SK-N-SH (cell line): ENCODE measurements around the gene PSME4. TPM values are rescaled to one million over a fixed set of nuclear protein-coding genes. Genes with fewer than 3 reads are reported as not detected.
"Not testable (repeated sequence)": the region's sequence is repeated elsewhere in the genome, so short reads cannot be mapped to it uniquely, and the experiment has no call there.

Source experiments
- CTCF ChIA-PET: fragments of 300-600, 350-600 bp; formaldehyde crosslinking; extraction: SDS; loops from one replicate; lab custom pipeline; 2021; lab: Yijun Ruan, JAX
- POLR2A ChIA-PET: fragments of 350-600 bp; sonication (Branson Sonifier 250); formaldehyde crosslinking; extraction: SDS; loops from one replicate; lab custom pipeline; 2020; ENCODE audit warnings: antibody characterized with exemption, inconsistent platforms; lab: Yijun Ruan, JAX
- DNase-seq: peaks from one replicate; pipeline ENCODE4 v3.0.0; 2012
- H2AFZ ChIP-seq: fragments of 200-600 bp; sonication (generic); 2 replicates; pipeline ENCODE4 v1.8.1; 2016; ENCODE audit warnings: antibody characterized with exemption, mild to moderate bottlenecking, low read depth
- H3F3A ChIP-seq: fragments of 200-600 bp; sonication (generic); replicated peaks from 2 replicates; pipeline ENCODE3; 2016; ENCODE audit warnings: antibody characterized with exemption, mild to moderate bottlenecking; ENCODE audit not compliant: insufficient read depth
- H3K27ac ChIP-seq, 2 experiments: fragments of 200-500 bp in 1 of 2; fragments of 200-600 bp in 1 of 2; sonication (Bioruptor generic) in 1 of 2; sonication (generic), shearing (Covaris generic) in 1 of 2; 2 replicates each; pipeline versions ENCODE4 v1.5.1 to v1.6.1; 2014 to 2016; ENCODE audit warnings: low read depth in 2 of 2, inconsistent platforms in 1 of 2, low read length in 1 of 2, mild to moderate bottlenecking in 1 of 2, mixed read lengths in 1 of 2
- H3K27me3 ChIP-seq: fragments of 200-600 bp; sonication (generic), shearing (Covaris generic); 2 replicates; pipeline ENCODE4 v1.6.1; 2016; ENCODE audit warnings: mixed run types; ENCODE audit not compliant: insufficient read depth
- H3K36me3 ChIP-seq, 2 experiments: fragments of 200-500 bp in 1 of 2; fragments of 200-600 bp in 1 of 2; sonication (Bioruptor generic) in 1 of 2; sonication (generic) in 1 of 2; replicated peaks in 1 of 2; 2 replicates each; pipeline versions ENCODE3 to v1.5.1; 2014 to 2016; ENCODE audit warnings: low read length in 1 of 2, mild to moderate bottlenecking in 1 of 2; ENCODE audit not compliant: insufficient read depth in 2 of 2, control insufficient read depth in 1 of 2
- H3K4me1 ChIP-seq, 2 experiments: fragments of 200-500 bp in 1 of 2; fragments of 200-600 bp in 1 of 2; sonication (Bioruptor generic) in 1 of 2; sonication (generic), shearing (Covaris generic) in 1 of 2; 2 replicates each; pipeline versions ENCODE4 v1.5.1 to v1.6.1; 2014 to 2016; ENCODE audit warnings: low read depth in 1 of 2, low read length in 1 of 2, mixed run types in 1 of 2; ENCODE audit not compliant: insufficient read depth in 2 of 2, control insufficient read depth in 1 of 2
- H3K4me2 ChIP-seq: fragments of 200-600 bp; sonication (generic), shearing (Covaris generic); 2 replicates; pipeline ENCODE4 v1.6.1; 2017; ENCODE audit warnings: mixed run types
- H3K4me3 ChIP-seq, 2 experiments: fragments of 200-500 bp in 1 of 2; fragments of 200-600 bp in 1 of 2; sonication (Bioruptor generic) in 1 of 2; sonication (generic), shearing (Covaris generic) in 1 of 2; 2 replicates each; pipeline versions ENCODE4 v1.5.1 to v1.8.1; 2014 to 2016; ENCODE audit warnings: low read depth in 2 of 2, inconsistent platforms in 1 of 2, low read length in 1 of 2, mild to moderate bottlenecking in 1 of 2, mixed read lengths in 1 of 2, moderate library complexity in 1 of 2
- H3K79me2 ChIP-seq: fragments of 200-600 bp; sonication (generic); 2 replicates; pipeline ENCODE4 v1.8.1; 2017; ENCODE audit warnings: mild to moderate bottlenecking; ENCODE audit not compliant: insufficient read depth
- H3K9ac ChIP-seq: fragments of 200-600 bp; sonication (generic); 2 replicates; pipeline ENCODE4 v1.6.1; 2017; ENCODE audit warnings: mixed run types
- H3K9me2 ChIP-seq: fragments of 200-600 bp; sonication (generic); 2 replicates; pipeline ENCODE4 v1.6.1; 2017; ENCODE audit warnings: mixed run types
- H3K9me3 ChIP-seq: fragments of 200-600 bp; sonication (generic); 2 replicates; pipeline ENCODE4 v1.6.1; 2017; ENCODE audit warnings: mixed run types, mild to moderate bottlenecking, moderate library complexity
- H4K20me1 ChIP-seq: fragments of 200-600 bp; sonication (generic); 2 replicates; pipeline ENCODE4 v1.6.1; 2017; ENCODE audit warnings: mild to moderate bottlenecking, mixed run types; ENCODE audit not compliant: insufficient read depth
- CHD2 ChIP-seq: fragments of 150-350 bp; IDR thresholded peaks from 2 replicates; pipeline ENCODE4 v1.6.1; 2018; ENCODE audit warnings: low read length; ENCODE audit not compliant: partially characterized antibody
- CTCF ChIP-seq: fragments of 200-600 bp; sonication (generic); IDR thresholded peaks from 2 replicates; pipeline ENCODE4 v1.6.1; 2017; ENCODE audit warnings: antibody characterized with exemption, mild to moderate bottlenecking, moderate library complexity
- ELF1 ChIP-seq: IDR thresholded peaks from 2 replicates; pipeline ENCODE4 v1.4.0; 2012
- EZH2phosphoT487 ChIP-seq: fragments of 200-600 bp; sonication (generic); IDR thresholded peaks from 2 replicates; pipeline ENCODE4 v1.6.1; 2017; ENCODE audit warnings: low read depth, mixed run types, mild to moderate bottlenecking, antibody characterized with exemption, moderate library complexity, borderline replicate concordance
- FOSL2 ChIP-seq: IDR thresholded peaks from 2 replicates; pipeline ENCODE4 v1.4.0; 2012; ENCODE audit warnings: low read depth, mild to moderate bottlenecking, moderate library complexity, borderline replicate concordance
- FOXM1 ChIP-seq: IDR thresholded peaks from 2 replicates; pipeline ENCODE4 v1.4.0; 2012; ENCODE audit warnings: low read depth, mild to moderate bottlenecking
- GABPA ChIP-seq: IDR thresholded peaks from 2 replicates; pipeline ENCODE4 v1.4.0; 2012; ENCODE audit warnings: low read depth, mild to moderate bottlenecking
- GATA2 ChIP-seq: sonication (generic); formaldehyde crosslinking; IDR thresholded peaks from 2 replicates; pipeline ENCODE4 v1.5.0; 2020; ENCODE audit warnings: mild to moderate bottlenecking, missing genetic modification reagents
- JUND ChIP-seq: IDR thresholded peaks from 2 replicates; pipeline ENCODE4 v1.4.0; 2012
- MXI1 ChIP-seq: IDR thresholded peaks from 2 replicates; pipeline ENCODE4 v1.6.1; 2012; ENCODE audit warnings: mild to moderate bottlenecking, low read depth, low read length, improper control_type of control experiment
- NRF1 ChIP-seq: IDR thresholded peaks from 2 replicates; pipeline ENCODE4 v1.6.1; 2012; ENCODE audit warnings: low read depth, mild to moderate bottlenecking, low read length
- PBX3 ChIP-seq: IDR thresholded peaks from 2 replicates; pipeline ENCODE4; 2012
- RAD21 ChIP-seq: IDR thresholded peaks from 2 replicates; pipeline ENCODE4 v1.6.1; 2012; ENCODE audit warnings: mild to moderate bottlenecking, low read length
- RCOR1 ChIP-seq: fragments of 150-350 bp; IDR thresholded peaks from 2 replicates; pipeline ENCODE4 v1.6.1; 2017; ENCODE audit warnings: antibody characterized with exemption, low read length
- RFX5 ChIP-seq: IDR thresholded peaks from 2 replicates; pipeline ENCODE4 v1.6.1; 2012; ENCODE audit warnings: mild to moderate bottlenecking, improper control_type of control experiment, low read length
- RXRA ChIP-seq: IDR thresholded peaks from 2 replicates; pipeline ENCODE4 v1.4.0; 2012; ENCODE audit warnings: low read depth, mild to moderate bottlenecking, borderline replicate concordance
- SMC3 ChIP-seq: IDR thresholded peaks from 2 replicates; pipeline ENCODE4 v1.6.1; 2012; ENCODE audit warnings: low read depth, low read length, improper control_type of control experiment
- TCF12 ChIP-seq: IDR thresholded peaks from 2 replicates; pipeline ENCODE4 v1.4.0; 2012
- WGBS: methylation state at CpG from one replicate; pipeline ENCODE4 v1.1.6; 2017; ENCODE audit warnings: low lambda C conversion rate; 5-methylcytosine and 5-hydroxymethylcytosine counted together
- polyA plus RNA-seq, 3 experiments: library from polyadenylated mRNA; depleted of rRNA; stranded (reverse); fragments of >200 nt; gene quantifications; 2 replicates each; pipeline ENCODE4 v1.2.3, GENCODE V29; 2012
- TF ChIP-seq, protein P1 (sequence below): fragments of 150-350 bp; IDR thresholded peaks from 2 replicates; pipeline ENCODE4 v1.6.1; 2017; ENCODE audit warnings: antibody characterized with exemption, low read length, low read depth, borderline replicate concordance

Gene PSME4
- polyA plus RNA-seq, 1 of the 3 experiments (the other 2 are of a cell fraction): 12.8 TPM

- no peak overlapping the region for H3K4me2 ChIP-seq
- no peak overlapping the region for H3K4me3 ChIP-seq
- no peaks in the 10 kb centered on the region for H3K9me2 ChIP-seq
- H4K20me1 ChIP-seq: no peaks in the 10 kb centered on the region
- H3K27ac ChIP-seq: no peak overlapping the region
- TF ChIP-seq FOXM1: no peak
- no peak for TF ChIP-seq RFX5
- TF ChIP-seq, protein P1, sequence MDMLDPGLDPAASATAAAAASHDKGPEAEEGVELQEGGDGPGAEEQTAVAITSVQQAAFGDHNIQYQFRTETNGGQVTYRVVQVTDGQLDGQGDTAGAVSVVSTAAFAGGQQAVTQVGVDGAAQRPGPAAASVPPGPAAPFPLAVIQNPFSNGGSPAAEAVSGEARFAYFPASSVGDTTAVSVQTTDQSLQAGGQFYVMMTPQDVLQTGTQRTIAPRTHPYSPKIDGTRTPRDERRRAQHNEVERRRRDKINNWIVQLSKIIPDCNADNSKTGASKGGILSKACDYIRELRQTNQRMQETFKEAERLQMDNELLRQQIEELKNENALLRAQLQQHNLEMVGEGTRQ: no peak
- no peak for TF ChIP-seq MXI1
- no peak for TF ChIP-seq JUND
- no peak for TF ChIP-seq GABPA
- TF ChIP-seq ELF1: no peak
- no peak for TF ChIP-seq EZH2phosphoT487
- TF ChIP-seq FOSL2: no peak
- TF ChIP-seq RCOR1: no peak
- no peak for TF ChIP-seq TCF12
- TF ChIP-seq RXRA: no peak
- no peak for TF ChIP-seq PBX3
- TF ChIP-seq SMC3: no peak
- TF ChIP-seq GATA2 (CRISPR knock-in tag): no peak
- no peak for TF ChIP-seq CTCF
- no peak for TF ChIP-seq NRF1
- no peak for TF ChIP-seq CHD2
- TF ChIP-seq RAD21: no peak
- ChIA-PET CTCF (no interaction called here), POLR2A (no interaction called here)
- no peak overlapping the region for H3K9ac ChIP-seq
- no peaks in the 10 kb centered on the region for H3K9me3 ChIP-seq
- DNase-seq: no peak
- H3F3A ChIP-seq: peaks cover 3% of the 10 kb centered on the region
- no peaks in the 10 kb centered on the region for H3K79me2 ChIP-seq
- H2AFZ ChIP-seq: no peak overlapping the region
- no peaks in the 10 kb centered on the region for H3K36me3 ChIP-seq
- H3K27me3 ChIP-seq: no peaks in the 10 kb centered on the region
- 63% methylated on average over 3 of the region's 3 CpGs for WGBS
- no peaks in the 10 kb centered on the region for H3K4me1 ChIP-seq
These were observed 127.9 kb downstream of the PSME4 start for GRCh38 chr2:53842891-53843290.

GRCh38 chr2:53841651-53842050 lies 129.1 kb downstream of the PSME4 start:
- H3K79me2 ChIP-seq, H3K9me2 ChIP-seq, H3F3A ChIP-seq, CTCF ChIA-PET, DNase-seq, H3K9ac ChIP-seq, H3K4me3 ChIP-seq, H3K4me1 ChIP-seq, H3K27me3 ChIP-seq, H3K36me3 ChIP-seq, H4K20me1 ChIP-seq, H3K9me3 ChIP-seq, H3K4me2 ChIP-seq, H2AFZ ChIP-seq, H3K27ac ChIP-seq: not testable (repeated sequence)
- 90% methylated on average over 7 of the region's 7 CpGs for WGBS
- POLR2A ChIA-PET: interaction anchor here (0.7 kb wide), 1 partner anchor 670 kb away, joined by 5 read pairs; no protein-coding TSS in a partner anchor
